Endothelial cell of umbilical vein (primary cell): ENCODE data around the gene TMEM97.

Experiments
- CTCF ChIP-seq, 2 donors: IDR thresholded peaks; 1 replicate in 1 of 2; 2 replicates in 1 of 2; pipeline ENCODE4 v1.5.1; 2011; ENCODE audit warnings: low read length in 2 of 2, mild to moderate bottlenecking in 2 of 2, moderate library complexity in 2 of 2, control low read depth in 1 of 2, inconsistent platforms in 1 of 2, low read depth in 1 of 2; ENCODE audit not compliant: insufficient read depth in 1 of 2; ENCODE audit errors: extremely low read depth in 1 of 2
- MAX ChIP-seq: IDR thresholded peaks from 2 replicates; pipeline ENCODE4 v1.6.1; 2011; ENCODE audit not compliant: insufficient read depth, insufficient read length
- POLR2A ChIP-seq: IDR thresholded peaks from 2 replicates; pipeline ENCODE4 v1.6.1; 2012; ENCODE audit warnings: low read depth, mild to moderate bottlenecking, control low read depth, low read length

GRCh38 chr17:28318759-28319597 lies at the start of gene TMEM97:
- TF ChIP-seq CTCF (IDR thresholded peaks at IDR 0.05; ENCODE audit: extremely low read depth in 1 of 2, insufficient read depth in 1 of 2, low read depth in 1 of 2, low read length in 2 of 2) (no peak), MAX (peak; percentile 79), POLR2A (peak; percentile 47)
